ENCODE measurements around the gene ROR1. TPM values are rescaled to one million over a fixed set of nuclear protein-coding genes. Genes with fewer than 3 reads are reported as not detected.
"Not testable (repeated sequence)": the region's sequence is repeated elsewhere in the genome, so short reads cannot be mapped to it uniquely, and the experiment has no call there.

ROR1 gene
- total and polyA plus RNA-seq, 2 of the 13 experiments (the other 11 are each of a cell fraction or from before 2014, with no cell fraction given): 0.58 to 2.3 TPM

GRCh38 chr1:64224236-64224635 lies 450.4 kb downstream of the ROR1 start:
- H3K79me2 ChIP-seq (ENCODE audit: insufficient read depth, low read length); H3K36me3 ChIP-seq (replicated peaks in 1 of 2; ENCODE audit: control insufficient read depth in 1 of 2, insufficient read depth in 2 of 2, low read length in 2 of 2); intact Hi-C loops (cut with micrococcal nuclease; ENCODE audit: unreplicated experiment); H3K27me3 ChIP-seq (ENCODE audit: control insufficient read depth in 1 of 2, insufficient read depth in 2 of 2, low read length in 2 of 2); POLR2A ChIA-PET; H3K4me1 ChIP-seq (ENCODE audit: insufficient read depth, low read length); ATAC-seq; H3K9me3 ChIP-seq (ENCODE audit: low read length); in situ Hi-C loops (cut with HindIII; ENCODE audit: extremely low pct_ligation_motif_present, low pct_unique_long_range_greater_than_20kb); DNase-seq (ENCODE audit: low spot score); FAIRE-seq; BruUV-seq (replicated peaks); H3K4me2 ChIP-seq (ENCODE audit: low read depth, low read length); H2AFZ ChIP-seq (ENCODE audit: low read length); H4K20me1 ChIP-seq (ENCODE audit: insufficient read depth, low read length); CTCF ChIA-PET (ENCODE audit: low intra/inter-chr PET ratio, low total read pairs); H3K4me3 ChIP-seq (replicated peaks in 1 of 3; ENCODE audit: insufficient read depth in 1 of 3, low read depth in 2 of 3, low read length in 3 of 3); H3K9ac ChIP-seq (ENCODE audit: insufficient read depth, low read depth, low read length); H3K27ac ChIP-seq (ENCODE audit: extremely low read length, insufficient read depth, low read length): not testable (repeated sequence)
- WGBS (ENCODE audit: low lambda C conversion rate): 74% methylated on average over 7 of the region's 7 CpGs

GRCh38 chr1:64228167-64228957 lies 454.5 kb downstream of the ROR1 start:
- in situ Hi-C loops (cut with HindIII; ENCODE audit: extremely low pct_ligation_motif_present, low pct_unique_long_range_greater_than_20kb): no loop called here
- TF ChIP-seq DMTF1 (CRISPR knock-in tag; IDR thresholded peaks at IDR 0.05) (no peak), USF2 (IDR thresholded peaks at IDR 0.05; ENCODE audit: low read depth, low read length) (no peak), USF2 (CRISPR knock-in tag; IDR thresholded peaks at IDR 0.05; ENCODE audit: borderline replicate concordance) (no peak), ZNF337 (CRISPR knock-in tag; IDR thresholded peaks at IDR 0.05; ENCODE audit: borderline replicate concordance, low read depth) (no peak), ZNF513 (CRISPR knock-in tag; conservative IDR thresholded peaks at IDR 0.05) (no peak), ZNF768 (CRISPR knock-in tag; IDR thresholded peaks at IDR 0.05) (no peak), CEBPZ (IDR thresholded peaks at IDR 0.05; ENCODE audit: low read length) (no peak)

More at GRCh38 chr1:64228167-64228957, 454.5 kb downstream of the ROR1 start:
- BruUV-seq (replicated peaks): no TSS peak
- H3K36me3 ChIP-seq (replicated peaks in 1 of 2; ENCODE audit: control insufficient read depth in 1 of 2, insufficient read depth in 2 of 2, low read length in 2 of 2): no peaks in the 10 kb centered on the region
- no peak overlapping the region for H3K27ac ChIP-seq (ENCODE audit: extremely low read length, insufficient read depth, low read length)
- no peaks in the 10 kb centered on the region for H3K9me3 ChIP-seq (ENCODE audit: low read length)
- WGBS (ENCODE audit: low lambda C conversion rate): 38% methylated on average over 10 of the region's 10 CpGs
- ATAC-seq (no peak), FAIRE-seq (no peak), DNase-seq (ENCODE audit: low spot score) (no peak)
- H3K27me3 ChIP-seq (ENCODE audit: control insufficient read depth in 1 of 2, insufficient read depth in 2 of 2, low read length in 2 of 2): no peaks in the 10 kb centered on the region
- ChIA-PET POLR2A (no interaction called here), CTCF (ENCODE audit: low intra/inter-chr PET ratio, low total read pairs) (no interaction called here)
- no peak overlapping the region for H3K4me3 ChIP-seq (replicated peaks in 1 of 3; ENCODE audit: insufficient read depth in 1 of 3, low read depth in 2 of 3, low read length in 3 of 3)
- no peak overlapping the region for H2AFZ ChIP-seq (ENCODE audit: low read length)
- no peak overlapping the region for H3K4me2 ChIP-seq (ENCODE audit: low read depth, low read length)
- no peaks in the 10 kb centered on the region for H4K20me1 ChIP-seq (ENCODE audit: insufficient read depth, low read length)
- H3K79me2 ChIP-seq (ENCODE audit: insufficient read depth, low read length): no peaks in the 10 kb centered on the region
- no peak overlapping the region for H3K9ac ChIP-seq (ENCODE audit: insufficient read depth, low read depth, low read length)
- peaks cover 16% of the 10 kb centered on the region for H3K4me1 ChIP-seq (ENCODE audit: insufficient read depth, low read length)
- intact Hi-C loops (cut with micrococcal nuclease; ENCODE audit: unreplicated experiment): no loop called here

Data from HepG2 (cell line).